HCT116 (cell line): ENCODE data around the gene SLC27A2. TPM values are rescaled to one million over a fixed set of nuclear protein-coding genes. Genes with fewer than 3 reads are reported as not detected.

ENCODE experiments used
- ATAC-seq: fragments of 200-7000 bp; cut with Tn5 transposase; 2 replicates; pipeline ENCODE4 v1.9.1; 2020; ENCODE audit warnings: mild to moderate bottlenecking, moderate library complexity
- BruUV-seq: library from RNA; stranded (reverse); fragments of 400-500 nt; replicated peaks from 2 replicates; lab custom pipeline; 2021; lab: Mats Ljungman, UMichigan
- CTCF ChIA-PET: fragments of 300-600 bp; sonication (Branson Sonifier 250); formaldehyde crosslinking; loops from one replicate; lab custom pipeline; 2021; ENCODE audit warnings: antibody characterized with exemption; lab: Charles Lee
- POLR2A ChIA-PET: fragments of 300-600, 350-600 bp; sonication (Branson Sonifier 250); formaldehyde crosslinking; loops from one replicate; lab custom pipeline; 2021; ENCODE audit warnings: antibody characterized with exemption; lab: Charles Lee
- RAD21 ChIA-PET, 2 experiments: fragments of 300-600 bp; sonication (Branson Sonifier 250); formaldehyde crosslinking; loops; one replicate each; lab custom pipeline; 2023; ENCODE audit warnings: low total read pairs in 2 of 2; ENCODE audit not compliant: uncharacterized antibody in 2 of 2, unreplicated experiment in 2 of 2, low non-redundant PET in 1 of 2; lab: Charles Lee
- DNase-seq: peaks from one replicate; pipeline ENCODE4 v3.0.0-alpha.2; 2010; ENCODE audit warnings: low read depth, low spot score
- H2AFZ ChIP-seq: fragments of 200-600 bp; shearing (Covaris generic), sonication (generic); 2 replicates; pipeline ENCODE4 v1.6.1; 2017; ENCODE audit warnings: low read depth, mixed run types, mixed read lengths, antibody characterized with exemption, low read length; ENCODE audit not compliant: poor library complexity, severe bottlenecking
- H3K27ac ChIP-seq: 2 replicates; pipeline ENCODE4 v1.5.1; 2012; ENCODE audit warnings: low read depth, low read length
- H3K27me3 ChIP-seq: fragments of 200-600 bp; sonication (generic); 2 replicates; pipeline ENCODE4 v1.6.1; 2016; ENCODE audit warnings: mixed run types, low read length, mixed read lengths; ENCODE audit not compliant: insufficient read depth
- H3K36me3 ChIP-seq, 2 experiments: fragments of 200-500 bp in 1 of 2; fragments of 200-600 bp in 1 of 2; sonication (Bioruptor generic) in 1 of 2; sonication (generic) in 1 of 2; 2 replicates each; pipeline versions ENCODE4 v1.5.1 to v1.6.1; 2014 to 2016; ENCODE audit warnings: low read length in 2 of 2, inconsistent platforms in 1 of 2, mixed read lengths in 1 of 2, mixed run types in 1 of 2; ENCODE audit not compliant: insufficient read depth in 2 of 2, control insufficient read depth in 1 of 2
- H3K4me1 ChIP-seq, 2 experiments: fragments of 200-600 bp in 1 of 2; sonication (generic) in 1 of 2; 2 replicates each; pipeline versions ENCODE4 v1.5.1 to v1.6.1; 2012 to 2017; ENCODE audit warnings: low read length in 2 of 2, inconsistent platforms in 1 of 2, mild to moderate bottlenecking in 1 of 2, mixed read lengths in 1 of 2, mixed run types in 1 of 2, moderate library complexity in 1 of 2; ENCODE audit not compliant: insufficient read depth in 2 of 2, control insufficient read depth in 1 of 2
- H3K4me2 ChIP-seq: fragments of 200-600 bp; sonication (generic); 2 replicates; pipeline ENCODE4 v1.6.1; 2017; ENCODE audit warnings: mixed run types, low read length, mixed read lengths
- H3K4me3 ChIP-seq, 2 experiments: fragments of 200-600 bp in 1 of 2; sonication (generic) in 1 of 2; replicated peaks in 1 of 2; 2 replicates each; pipeline ENCODE4 v1.5.1; 2011 to 2016; ENCODE audit warnings: low read length in 2 of 2, control low read depth in 1 of 2, low read depth in 1 of 2, mild to moderate bottlenecking in 1 of 2, mixed read lengths in 1 of 2, mixed run types in 1 of 2
- H3K79me2 ChIP-seq: fragments of 200-600 bp; sonication (generic); 2 replicates; pipeline ENCODE4 v1.6.1; 2017; ENCODE audit warnings: mild to moderate bottlenecking, mixed run types, low read length, moderate library complexity, mixed read lengths; ENCODE audit not compliant: insufficient read depth
- H3K9ac ChIP-seq: fragments of 200-600 bp; sonication (generic); 2 replicates; pipeline ENCODE4 v1.6.1; 2016; ENCODE audit warnings: low read length, mixed read lengths
- H3K9me2 ChIP-seq: fragments of 200-600 bp; sonication (generic), shearing (Covaris generic); 2 replicates; pipeline ENCODE4 v1.6.1; 2017; ENCODE audit warnings: mixed run types, mild to moderate bottlenecking, moderate library complexity; ENCODE audit not compliant: insufficient read depth
- H3K9me3 ChIP-seq, 2 experiments: fragments of 200-500 bp in 1 of 2; fragments of 200-600 bp in 1 of 2; sonication (Bioruptor generic) in 1 of 2; sonication (generic) in 1 of 2; 2 replicates each; pipeline ENCODE4 v1.6.1; 2014 to 2017; ENCODE audit warnings: low read length in 2 of 2, mixed read lengths in 2 of 2, inconsistent platforms in 1 of 2, low read depth in 1 of 2, mild to moderate bottlenecking in 1 of 2, mixed run types in 1 of 2, moderate library complexity in 1 of 2; ENCODE audit not compliant: control insufficient read depth in 1 of 2, insufficient read depth in 1 of 2
- H4K20me1 ChIP-seq: fragments of 200-600 bp; sonication (generic), shearing (Covaris generic); 2 replicates; pipeline ENCODE4 v1.6.1; 2017; ENCODE audit warnings: mixed run types, mild to moderate bottlenecking, moderate library complexity; ENCODE audit not compliant: insufficient read depth
- CBX3 ChIP-seq: IDR thresholded peaks from 2 replicates; pipeline ENCODE4 v1.6.1; 2012; ENCODE audit warnings: low read depth
- EZH2 ChIP-seq: fragments of 200-600 bp; sonication (generic); IDR thresholded peaks from 2 replicates; pipeline ENCODE4 v1.6.1; 2017; ENCODE audit warnings: antibody characterized with exemption, mixed run types
- EZH2phosphoT487 ChIP-seq: fragments of 200-600 bp; IDR thresholded peaks from 2 replicates; pipeline ENCODE4 v1.6.1; 2018; ENCODE audit warnings: antibody characterized with exemption, borderline replicate concordance
- FOSL1 ChIP-seq: IDR thresholded peaks from 2 replicates; pipeline ENCODE4 v1.6.1; 2012; ENCODE audit warnings: low read depth
- JUND ChIP-seq: IDR thresholded peaks from 2 replicates; pipeline ENCODE4 v1.6.1; 2012
- RAD21 ChIP-seq: IDR thresholded peaks from 2 replicates; pipeline ENCODE4 v1.6.1; 2012; ENCODE audit warnings: low read depth, mild to moderate bottlenecking
- SIN3A ChIP-seq: IDR thresholded peaks from 2 replicates; pipeline ENCODE4 v1.6.1; 2012; ENCODE audit warnings: low read depth
- SP1 ChIP-seq: IDR thresholded peaks from 2 replicates; pipeline ENCODE4 v1.6.1; 2012; ENCODE audit warnings: low read depth
- SRF ChIP-seq: IDR thresholded peaks from 2 replicates; pipeline ENCODE4 v1.6.1; 2012; ENCODE audit warnings: low read depth
- TCF7L2 ChIP-seq: IDR thresholded peaks from 2 replicates; pipeline ENCODE4 v1.7.0; 2011; ENCODE audit warnings: borderline replicate concordance, inconsistent platforms; ENCODE audit not compliant: insufficient read depth, insufficient read length; ENCODE audit errors: extremely low read depth
- YY1 ChIP-seq: IDR thresholded peaks from 2 replicates; pipeline ENCODE4 v1.6.1; 2011; ENCODE audit warnings: low read length, low read depth, moderate library complexity, mild to moderate bottlenecking; ENCODE audit not compliant: insufficient replicate concordance; ENCODE audit errors: extremely low read depth
- intact Hi-C: fragments of 100-400 bp; cut with micrococcal nuclease; formaldehyde crosslinking; loops from 2 replicates; pipeline ENCODE4 v1.10.0; 2022
- total RNA-seq: library from RNA; stranded (reverse); gene quantifications from one replicate; pipeline ENCODE4 v1.2.1, GENCODE V29; 2021; ENCODE audit not compliant: unreplicated experiment
- TF ChIP-seq, protein P1 (sequence below): IDR thresholded peaks from 2 replicates; pipeline ENCODE4 v1.6.1; 2011; ENCODE audit warnings: mild to moderate bottlenecking, low read length, moderate library complexity; ENCODE audit not compliant: insufficient replicate concordance; ENCODE audit errors: extremely low read depth
- TF ChIP-seq, protein P2 (sequence below), 3 experiments: fragments of 200-600 bp in 1 of 3; sonication (generic) in 1 of 3; IDR thresholded peaks in 2 of 3; conservative IDR thresholded peaks in 1 of 3; 2 replicates each; pipeline ENCODE4 v1.5.1; 2012 to 2017; ENCODE audit warnings: low read depth in 2 of 3, low read length in 2 of 3, antibody characterized with exemption in 1 of 3, borderline replicate concordance in 1 of 3, control low read depth in 1 of 3, mild to moderate bottlenecking in 1 of 3, mixed read lengths in 1 of 3, mixed run types in 1 of 3, moderate library complexity in 1 of 3; ENCODE audit not compliant: insufficient read depth in 1 of 3
- TF ChIP-seq, protein P3 (sequence below): IDR thresholded peaks from 2 replicates; pipeline ENCODE4 v1.6.1; 2012
- TF ChIP-seq, protein P4 (sequence below): IDR thresholded peaks from 2 replicates; pipeline ENCODE4 v1.6.1; 2012

Gene SLC27A2
- total RNA-seq, 1 experiment from 2014 or later: 14.0 TPM

DNA sequence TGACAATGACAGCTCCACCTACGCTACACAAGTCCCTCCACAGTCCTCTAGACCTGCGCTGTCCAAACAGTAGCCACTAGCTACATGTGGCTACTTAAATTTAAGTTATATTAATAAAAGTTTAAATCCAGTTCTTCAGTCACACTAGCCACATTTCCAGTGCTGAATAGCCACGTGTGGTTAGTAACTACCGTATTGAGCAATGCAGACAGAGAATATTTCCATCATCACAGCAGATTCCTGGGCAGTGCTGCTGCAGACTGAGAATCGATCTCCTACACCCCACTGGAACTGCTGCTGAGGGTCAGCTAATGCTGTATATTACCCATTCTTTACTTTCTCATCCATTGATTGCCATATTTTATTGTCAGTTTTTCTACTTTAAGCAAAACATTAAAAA is 42.6 kb downstream of the SLC27A2 start (continued):
- TF ChIP-seq, protein P1, sequence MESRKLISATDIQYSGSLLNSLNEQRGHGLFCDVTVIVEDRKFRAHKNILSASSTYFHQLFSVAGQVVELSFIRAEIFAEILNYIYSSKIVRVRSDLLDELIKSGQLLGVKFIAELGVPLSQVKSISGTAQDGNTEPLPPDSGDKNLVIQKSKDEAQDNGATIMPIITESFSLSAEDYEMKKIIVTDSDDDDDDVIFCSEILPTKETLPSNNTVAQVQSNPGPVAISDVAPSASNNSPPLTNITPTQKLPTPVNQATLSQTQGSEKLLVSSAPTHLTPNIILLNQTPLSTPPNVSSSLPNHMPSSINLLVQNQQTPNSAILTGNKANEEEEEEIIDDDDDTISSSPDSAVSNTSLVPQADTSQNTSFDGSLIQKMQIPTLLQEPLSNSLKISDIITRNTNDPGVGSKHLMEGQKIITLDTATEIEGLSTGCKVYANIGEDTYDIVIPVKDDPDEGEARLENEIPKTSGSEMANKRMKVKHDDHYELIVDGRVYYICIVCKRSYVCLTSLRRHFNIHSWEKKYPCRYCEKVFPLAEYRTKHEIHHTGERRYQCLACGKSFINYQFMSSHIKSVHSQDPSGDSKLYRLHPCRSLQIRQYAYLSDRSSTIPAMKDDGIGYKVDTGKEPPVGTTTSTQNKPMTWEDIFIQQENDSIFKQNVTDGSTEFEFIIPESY: no peak
- TF ChIP-seq RAD21 (no peak), JUND (no peak), SP1 (no peak), TCF7L2 (no peak)
- TF ChIP-seq, protein P2, sequence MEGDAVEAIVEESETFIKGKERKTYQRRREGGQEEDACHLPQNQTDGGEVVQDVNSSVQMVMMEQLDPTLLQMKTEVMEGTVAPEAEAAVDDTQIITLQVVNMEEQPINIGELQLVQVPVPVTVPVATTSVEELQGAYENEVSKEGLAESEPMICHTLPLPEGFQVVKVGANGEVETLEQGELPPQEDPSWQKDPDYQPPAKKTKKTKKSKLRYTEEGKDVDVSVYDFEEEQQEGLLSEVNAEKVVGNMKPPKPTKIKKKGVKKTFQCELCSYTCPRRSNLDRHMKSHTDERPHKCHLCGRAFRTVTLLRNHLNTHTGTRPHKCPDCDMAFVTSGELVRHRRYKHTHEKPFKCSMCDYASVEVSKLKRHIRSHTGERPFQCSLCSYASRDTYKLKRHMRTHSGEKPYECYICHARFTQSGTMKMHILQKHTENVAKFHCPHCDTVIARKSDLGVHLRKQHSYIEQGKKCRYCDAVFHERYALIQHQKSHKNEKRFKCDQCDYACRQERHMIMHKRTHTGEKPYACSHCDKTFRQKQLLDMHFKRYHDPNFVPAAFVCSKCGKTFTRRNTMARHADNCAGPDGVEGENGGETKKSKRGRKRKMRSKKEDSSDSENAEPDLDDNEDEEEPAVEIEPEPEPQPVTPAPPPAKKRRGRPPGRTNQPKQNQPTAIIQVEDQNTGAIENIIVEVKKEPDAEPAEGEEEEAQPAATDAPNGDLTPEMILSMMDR (IDR thresholded peaks at IDR 0.05 in 2 of 3, conservative IDR thresholded peaks at IDR 0.05 in 1 of 3; ENCODE audit: borderline replicate concordance in 1 of 3, insufficient read depth in 1 of 3, low read depth in 2 of 3, low read length in 2 of 3): no peak
- TF ChIP-seq, all 23 proteins: peak for 0

DNA sequence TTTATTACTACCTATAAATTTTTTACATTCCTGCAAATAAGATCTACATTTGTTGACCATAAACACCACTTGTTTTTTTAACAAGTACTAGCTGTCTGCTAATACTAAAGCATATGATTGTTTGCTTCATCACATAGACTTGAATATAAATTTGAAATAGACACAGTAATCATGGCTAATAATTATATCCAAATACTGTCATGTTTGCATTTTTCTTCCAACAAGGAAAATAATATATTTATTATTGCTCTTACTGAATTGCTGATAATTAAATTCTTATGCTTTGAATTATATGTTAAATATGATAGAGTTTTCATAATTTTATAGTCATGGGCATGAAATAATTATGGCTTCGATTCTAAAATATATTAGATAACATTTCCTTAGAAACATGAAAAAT is 43.1 kb downstream of the SLC27A2 start:
- H3K4me1 ChIP-seq: no peaks in the 10 kb centered on the region
- no peaks in the 10 kb centered on the region; a peak in 1 of 4 replicates for H3K36me3 ChIP-seq
- RAD21 ChIA-PET: no interaction called here

More for the DNA sequence above, 43.1 kb downstream of the SLC27A2 start:
- ChIA-PET POLR2A (no interaction called here), CTCF (no interaction called here)
- H2AFZ ChIP-seq: no peak overlapping the region
- no peaks in the 10 kb centered on the region for H3K27me3 ChIP-seq
- intact Hi-C loops: no loop called here
- no peak for DNase-seq
- no peak overlapping the region for H3K4me3 ChIP-seq
- H3K9me3 ChIP-seq: no peaks in the 10 kb centered on the region
- H3K9ac ChIP-seq: no peak overlapping the region
- no peaks in the 10 kb centered on the region for H3K9me2 ChIP-seq
- BruUV-seq: no TSS peak
- no peaks in the 10 kb centered on the region for H3K79me2 ChIP-seq
- no peak for ATAC-seq
- H3K4me2 ChIP-seq: no peak overlapping the region
- no peaks in the 10 kb centered on the region for H4K20me1 ChIP-seq
- H3K27ac ChIP-seq: no peak overlapping the region
- TF ChIP-seq CBX3 (no peak), EZH2 (no peak), JUND (no peak), SIN3A (no peak), YY1 (no peak), FOSL1 (no peak), EZH2phosphoT487 (no peak), SP1 (no peak), SRF (no peak)
- TF ChIP-seq, protein P3, sequence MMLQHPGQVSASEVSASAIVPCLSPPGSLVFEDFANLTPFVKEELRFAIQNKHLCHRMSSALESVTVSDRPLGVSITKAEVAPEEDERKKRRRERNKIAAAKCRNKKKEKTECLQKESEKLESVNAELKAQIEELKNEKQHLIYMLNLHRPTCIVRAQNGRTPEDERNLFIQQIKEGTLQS: no peak
- TF ChIP-seq, protein P4, sequence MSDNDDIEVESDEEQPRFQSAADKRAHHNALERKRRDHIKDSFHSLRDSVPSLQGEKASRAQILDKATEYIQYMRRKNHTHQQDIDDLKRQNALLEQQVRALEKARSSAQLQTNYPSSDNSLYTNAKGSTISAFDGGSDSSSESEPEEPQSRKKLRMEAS: no peak
- TF ChIP-seq, protein P2 (IDR thresholded peaks at IDR 0.05 in 2 of 3, conservative IDR thresholded peaks at IDR 0.05 in 1 of 3; ENCODE audit: borderline replicate concordance in 1 of 3, insufficient read depth in 1 of 3, low read depth in 2 of 3, low read length in 2 of 3): no peak
